HL-60 (cell line): ENCODE data around the gene AHRR.
A peak's percentile ranks its signal among the peaks of the same experiment; 100 is the strongest.

ENCODE experiments used
- DNase-seq, 2 experiments: peaks; one replicate each; pipeline ENCODE4 v3.0.0-alpha.2; 2010 to 2020; ENCODE audit warnings: low read depth in 1 of 2, low spot score in 1 of 2
- H3K27ac ChIP-seq: fragments of 250-450 bp; sonication (Bioruptor Pico); replicated peaks from 2 replicates; pipeline ENCODE4 v1.5.1; 2020; ENCODE audit warnings: mild to moderate bottlenecking, moderate library complexity
- H3K27me3 ChIP-seq: fragments of 250-450 bp; sonication (Bioruptor Pico); 2 replicates; pipeline ENCODE4 v1.5.1; 2021; ENCODE audit warnings: mild to moderate bottlenecking, moderate library complexity; ENCODE audit not compliant: insufficient read depth, poor library complexity, severe bottlenecking
- H3K4me3 ChIP-seq: replicated peaks from 2 replicates; pipeline ENCODE4 v1.5.1; 2011; ENCODE audit warnings: mild to moderate bottlenecking, control low read depth, low read length; ENCODE audit not compliant: insufficient read depth
- GABPA ChIP-seq: IDR thresholded peaks from 2 replicates; pipeline ENCODE4 v1.6.1; 2012; ENCODE audit warnings: low read depth
- POLR2AphosphoS5 ChIP-seq: IDR thresholded peaks from 2 replicates; pipeline ENCODE4 v1.6.1; 2012; ENCODE audit warnings: low read depth
- SPI1 ChIP-seq: IDR thresholded peaks from 2 replicates; pipeline ENCODE4 v1.6.1; 2012; ENCODE audit warnings: low read depth, mild to moderate bottlenecking, borderline replicate concordance
- TF ChIP-seq, protein P1 (sequence below): IDR thresholded peaks from 2 replicates; pipeline ENCODE4 v1.6.1; 2012; ENCODE audit warnings: low read depth; ENCODE audit not compliant: insufficient replicate concordance
- TF ChIP-seq, protein P2 (sequence below): IDR thresholded peaks from one replicate; pipeline ENCODE4 v1.5.1; 2011; ENCODE audit warnings: low read length, control low read depth, inconsistent platforms; ENCODE audit not compliant: insufficient read depth

Gene AHRR

DNA sequence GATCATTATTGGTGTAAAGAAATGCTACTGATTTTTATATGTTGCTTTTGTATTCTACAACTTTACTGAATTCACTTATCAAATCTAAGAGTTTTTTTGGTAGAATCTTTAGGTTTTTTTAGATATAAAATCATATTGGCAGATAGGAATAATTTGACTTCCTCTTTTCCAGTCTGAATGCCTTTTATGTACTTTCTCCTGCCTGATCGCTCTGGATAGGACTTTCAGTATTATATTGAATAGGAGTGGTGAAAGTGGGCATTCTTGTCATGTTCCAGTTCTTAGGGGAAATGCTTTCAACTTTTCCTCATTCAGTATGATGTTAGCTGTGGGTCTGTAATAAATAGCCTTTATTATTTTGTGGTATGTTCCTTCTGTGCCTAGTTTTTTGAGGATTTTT is 8.3 kb downstream of the AHRR start:
- no peak for DNase-seq
- no peak overlapping the region for H3K27ac ChIP-seq

DNA sequence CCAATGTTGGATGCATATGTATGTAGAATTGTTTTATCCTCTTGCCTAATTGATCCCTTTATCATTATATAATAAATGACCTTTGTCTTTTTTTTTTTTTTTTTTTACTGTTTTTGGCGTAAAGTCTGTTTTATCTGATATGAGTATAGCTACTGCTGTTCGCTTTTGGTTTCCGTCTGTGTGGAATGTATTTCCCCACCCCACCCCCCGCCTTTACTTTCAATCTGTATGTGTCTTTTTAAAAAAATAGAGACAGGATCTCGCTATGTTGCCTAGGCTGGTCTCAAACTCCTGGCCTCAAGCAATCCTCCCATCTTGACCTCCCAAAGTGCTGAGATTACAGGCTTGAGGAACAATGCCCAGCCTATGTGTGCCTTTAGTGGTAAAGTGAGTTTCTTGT is 11.3 kb downstream of the AHRR start:
- H3K27ac ChIP-seq: no peak overlapping the region
- DNase-seq: no peak
- TF ChIP-seq, protein P1, sequence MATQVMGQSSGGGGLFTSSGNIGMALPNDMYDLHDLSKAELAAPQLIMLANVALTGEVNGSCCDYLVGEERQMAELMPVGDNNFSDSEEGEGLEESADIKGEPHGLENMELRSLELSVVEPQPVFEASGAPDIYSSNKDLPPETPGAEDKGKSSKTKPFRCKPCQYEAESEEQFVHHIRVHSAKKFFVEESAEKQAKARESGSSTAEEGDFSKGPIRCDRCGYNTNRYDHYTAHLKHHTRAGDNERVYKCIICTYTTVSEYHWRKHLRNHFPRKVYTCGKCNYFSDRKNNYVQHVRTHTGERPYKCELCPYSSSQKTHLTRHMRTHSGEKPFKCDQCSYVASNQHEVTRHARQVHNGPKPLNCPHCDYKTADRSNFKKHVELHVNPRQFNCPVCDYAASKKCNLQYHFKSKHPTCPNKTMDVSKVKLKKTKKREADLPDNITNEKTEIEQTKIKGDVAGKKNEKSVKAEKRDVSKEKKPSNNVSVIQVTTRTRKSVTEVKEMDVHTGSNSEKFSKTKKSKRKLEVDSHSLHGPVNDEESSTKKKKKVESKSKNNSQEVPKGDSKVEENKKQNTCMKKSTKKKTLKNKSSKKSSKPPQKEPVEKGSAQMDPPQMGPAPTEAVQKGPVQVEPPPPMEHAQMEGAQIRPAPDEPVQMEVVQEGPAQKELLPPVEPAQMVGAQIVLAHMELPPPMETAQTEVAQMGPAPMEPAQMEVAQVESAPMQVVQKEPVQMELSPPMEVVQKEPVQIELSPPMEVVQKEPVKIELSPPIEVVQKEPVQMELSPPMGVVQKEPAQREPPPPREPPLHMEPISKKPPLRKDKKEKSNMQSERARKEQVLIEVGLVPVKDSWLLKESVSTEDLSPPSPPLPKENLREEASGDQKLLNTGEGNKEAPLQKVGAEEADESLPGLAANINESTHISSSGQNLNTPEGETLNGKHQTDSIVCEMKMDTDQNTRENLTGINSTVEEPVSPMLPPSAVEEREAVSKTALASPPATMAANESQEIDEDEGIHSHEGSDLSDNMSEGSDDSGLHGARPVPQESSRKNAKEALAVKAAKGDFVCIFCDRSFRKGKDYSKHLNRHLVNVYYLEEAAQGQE: no peak
- TF ChIP-seq SPI1 (no peak), GABPA (no peak), POLR2AphosphoS5 (no peak)
- H3K4me3 ChIP-seq: no peak overlapping the region
- H3K27me3 ChIP-seq: no peaks in the 10 kb centered on the region

More for the DNA sequence above, 8.3 kb downstream of the AHRR start:
- Histone ChIP-seq H3K4me3 (no peak overlapping the region), H3K27me3 (no peaks in the 10 kb centered on the region)
- TF ChIP-seq SPI1: peak; percentile 89
- TF ChIP-seq, protein P1: no peak
- TF ChIP-seq POLR2AphosphoS5: no peak
- TF ChIP-seq, protein P2, sequence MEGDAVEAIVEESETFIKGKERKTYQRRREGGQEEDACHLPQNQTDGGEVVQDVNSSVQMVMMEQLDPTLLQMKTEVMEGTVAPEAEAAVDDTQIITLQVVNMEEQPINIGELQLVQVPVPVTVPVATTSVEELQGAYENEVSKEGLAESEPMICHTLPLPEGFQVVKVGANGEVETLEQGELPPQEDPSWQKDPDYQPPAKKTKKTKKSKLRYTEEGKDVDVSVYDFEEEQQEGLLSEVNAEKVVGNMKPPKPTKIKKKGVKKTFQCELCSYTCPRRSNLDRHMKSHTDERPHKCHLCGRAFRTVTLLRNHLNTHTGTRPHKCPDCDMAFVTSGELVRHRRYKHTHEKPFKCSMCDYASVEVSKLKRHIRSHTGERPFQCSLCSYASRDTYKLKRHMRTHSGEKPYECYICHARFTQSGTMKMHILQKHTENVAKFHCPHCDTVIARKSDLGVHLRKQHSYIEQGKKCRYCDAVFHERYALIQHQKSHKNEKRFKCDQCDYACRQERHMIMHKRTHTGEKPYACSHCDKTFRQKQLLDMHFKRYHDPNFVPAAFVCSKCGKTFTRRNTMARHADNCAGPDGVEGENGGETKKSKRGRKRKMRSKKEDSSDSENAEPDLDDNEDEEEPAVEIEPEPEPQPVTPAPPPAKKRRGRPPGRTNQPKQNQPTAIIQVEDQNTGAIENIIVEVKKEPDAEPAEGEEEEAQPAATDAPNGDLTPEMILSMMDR: no peak
- no peak for TF ChIP-seq GABPA

DNA sequence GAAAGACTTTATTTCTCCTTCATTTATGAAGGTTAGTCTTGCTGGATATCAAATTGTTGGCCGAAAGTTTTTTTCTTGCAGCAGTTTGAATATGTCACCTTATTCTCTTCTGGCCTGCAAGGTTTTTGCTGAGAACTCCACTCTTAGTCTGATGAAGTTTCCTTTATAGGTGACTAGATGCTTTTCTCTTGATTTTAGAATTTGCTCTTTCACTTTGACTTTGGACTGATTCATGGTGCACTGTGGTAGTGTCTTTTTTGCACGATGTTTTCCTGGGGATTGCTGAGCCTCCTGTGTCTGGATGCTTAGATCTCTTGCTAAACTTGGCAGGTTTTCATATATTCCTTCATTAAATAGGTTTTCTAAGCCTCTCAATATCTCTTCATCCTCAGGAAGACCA is 12.4 kb downstream of the AHRR start:
- no peak for DNase-seq
- H3K4me3 ChIP-seq: no peak overlapping the region

More for the DNA sequence above, 12.4 kb downstream of the AHRR start:
- Histone ChIP-seq H3K27ac (no peak overlapping the region), H3K27me3 (no peaks in the 10 kb centered on the region)
- TF ChIP-seq, protein P2: no peak
- TF ChIP-seq GABPA (no peak), SPI1 (no peak), POLR2AphosphoS5 (no peak)
- TF ChIP-seq, protein P1: no peak
